Activated CD8-positive, alpha-beta memory T cell treated with anti-CD3 and anti-CD28 coated beads, Interleukin-2, amount 50 U/mL, for 48 hours (primary cell): Measurements from ENCODE around the gene VWA7.

ENCODE experiments used
- DNase-seq: peaks from one replicate; pipeline ENCODE4 v3.0.0-alpha.2; 2020

VWA7 gene

DNA sequence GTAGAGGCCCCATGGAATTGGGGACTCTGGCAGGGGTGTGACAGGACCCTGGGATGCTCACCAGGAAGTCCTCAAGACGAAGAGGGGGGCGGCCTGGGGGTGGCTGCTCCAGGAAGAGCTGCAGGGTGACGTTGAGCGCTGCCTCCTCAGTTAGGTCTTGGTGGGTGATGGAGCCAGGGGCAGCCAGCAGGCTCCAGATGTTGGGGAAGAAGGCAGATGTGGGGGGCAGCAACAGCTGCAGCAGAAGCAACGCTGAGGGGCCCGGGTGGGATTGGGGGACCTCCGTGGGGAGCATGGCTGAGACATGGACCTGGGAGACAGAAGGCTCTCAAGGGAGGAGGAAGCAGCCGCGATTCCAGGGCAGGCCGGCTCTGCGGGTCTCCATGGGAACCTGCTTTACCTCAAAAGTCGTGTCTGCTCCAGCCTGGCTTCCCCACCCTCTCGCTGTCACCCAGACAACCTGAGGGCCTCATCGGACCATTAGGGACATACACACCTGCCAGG lies 591 bp downstream of the VWA7 start:
- no peak for DNase-seq

- no peak for DNase-seq
These were observed 1.3 kb downstream of the VWA7 start for GRCh38 chr6:31775633-31776484.

DNA sequence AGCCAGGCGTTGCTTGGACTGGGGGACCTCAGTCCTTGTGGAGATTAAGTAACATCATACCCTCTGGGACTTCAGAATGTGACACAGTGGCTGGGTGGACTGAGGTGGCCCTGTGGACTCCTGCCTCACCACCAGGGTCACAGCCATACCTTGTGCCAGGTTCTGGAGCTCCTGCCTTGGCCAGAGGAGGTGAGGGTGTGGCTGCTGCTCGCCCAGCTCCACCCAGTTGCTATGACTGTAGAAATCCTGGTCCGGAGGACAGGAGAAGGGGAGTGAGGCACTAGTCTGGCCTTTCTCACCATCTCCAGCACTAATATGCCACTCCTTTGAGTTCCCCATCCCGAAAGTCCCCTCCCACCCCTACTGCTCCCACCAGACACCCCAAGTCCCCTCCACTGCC lies 1.9 kb downstream of the VWA7 start:
- DNase-seq, result no peak

GRCh38 chr6:31771992-31772358 lies 5.2 kb downstream of the VWA7 start:
- DNase-seq, result no peak

DNA sequence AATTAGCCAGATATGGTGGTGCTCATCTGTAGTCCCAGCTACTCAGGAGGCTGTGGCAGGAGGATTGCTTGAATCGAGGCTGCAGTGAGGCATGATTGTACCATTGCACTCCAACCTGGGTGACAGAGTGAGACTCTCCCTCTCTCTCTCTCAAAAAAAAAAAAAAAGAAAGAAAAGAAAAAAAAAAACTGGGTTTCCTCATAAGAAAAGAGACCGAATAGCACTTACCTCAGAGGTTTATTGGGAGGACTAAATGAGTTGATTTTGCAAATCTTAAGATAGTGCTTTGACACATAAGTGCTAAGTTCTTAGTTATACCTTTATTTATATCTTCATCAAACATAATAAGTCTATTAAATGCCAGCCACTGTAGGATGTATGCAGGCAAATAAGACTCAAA lies 6.3 kb downstream of the VWA7 start:
- no peak for DNase-seq

- DNase-seq, result peak; percentile 93
These were observed 7.3 kb downstream of the VWA7 start for GRCh38 chr6:31769684-31770371.

DNA sequence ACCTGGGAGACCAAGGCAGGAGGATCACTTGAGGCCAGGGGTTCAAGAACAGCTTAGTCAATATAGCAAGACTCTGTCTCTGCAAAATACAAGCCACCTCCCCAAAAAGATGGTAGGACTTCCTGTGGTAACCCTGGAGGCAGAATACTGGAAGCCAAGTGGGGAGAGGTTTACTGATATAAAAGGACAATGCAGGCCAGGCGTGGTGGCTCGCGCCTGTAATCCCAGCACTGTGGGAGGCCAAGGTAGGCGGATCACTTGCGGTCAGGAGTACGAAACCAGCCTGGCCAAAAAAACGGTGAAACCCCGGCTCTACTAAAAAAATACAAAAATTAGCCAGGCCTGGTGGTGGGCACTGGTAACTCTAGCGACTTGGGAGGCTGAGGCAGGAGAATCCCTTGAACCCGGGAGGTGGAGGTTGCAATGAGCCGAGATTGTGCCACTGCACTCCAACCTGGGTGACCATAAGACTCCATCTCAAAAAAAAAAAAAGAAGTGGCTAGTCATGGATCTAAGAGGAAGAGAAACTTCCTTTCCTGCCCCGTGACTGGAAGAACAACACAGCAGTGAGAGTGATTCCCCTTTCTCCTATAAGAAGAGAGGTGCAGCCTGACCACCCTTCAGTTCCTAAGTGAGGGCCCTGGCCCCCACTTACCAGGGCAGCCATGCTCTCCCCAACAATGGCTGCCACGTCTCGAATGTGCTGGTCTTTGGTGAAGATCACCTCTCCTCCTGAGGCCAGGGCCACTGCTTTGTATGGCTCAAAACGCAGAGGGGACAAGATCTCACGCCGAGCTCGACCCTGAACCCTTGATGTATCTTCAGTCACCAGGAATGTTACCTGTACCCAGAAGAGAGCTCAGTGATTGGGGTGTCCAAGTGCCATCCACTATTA lies 8.5 kb downstream of the VWA7 start:
- no peak for DNase-seq

- no peak for DNase-seq
These were observed 10.0 kb downstream of the VWA7 start for GRCh38 chr6:31767096-31767645.

- DNase-seq, result no peak
These were observed 11.0 kb downstream of the VWA7 start for GRCh38 chr6:31765910-31766794.

GRCh38 chr6:31765559-31765909 lies 11.6 kb downstream of the VWA7 start:
- DNase-seq, result no peak

- no peak for DNase-seq
These were observed 12.9 kb downstream of the VWA7 start for GRCh38 chr6:31764198-31764597.

DNA sequence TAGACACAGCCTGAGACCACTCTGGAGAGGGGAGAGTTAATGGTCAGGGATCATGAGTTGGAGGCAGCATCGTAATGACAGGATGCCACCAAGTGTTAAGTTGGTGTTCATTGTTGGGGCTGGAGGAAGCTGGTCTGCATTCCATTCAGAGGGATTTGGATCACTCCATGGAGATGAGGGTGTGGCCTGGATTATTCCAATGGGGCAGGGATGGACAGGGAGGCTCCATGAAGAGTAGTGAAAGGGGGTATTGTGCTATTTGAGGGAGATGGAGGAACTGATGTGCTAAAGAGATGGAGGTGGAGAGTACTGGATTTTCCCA lies 13.5 kb downstream of the VWA7 start:
- DNase-seq, result no peak

GRCh38 chr6:31762878-31763618 lies 14.1 kb downstream of the VWA7 start:
- DNase-seq, result no peak

DNA sequence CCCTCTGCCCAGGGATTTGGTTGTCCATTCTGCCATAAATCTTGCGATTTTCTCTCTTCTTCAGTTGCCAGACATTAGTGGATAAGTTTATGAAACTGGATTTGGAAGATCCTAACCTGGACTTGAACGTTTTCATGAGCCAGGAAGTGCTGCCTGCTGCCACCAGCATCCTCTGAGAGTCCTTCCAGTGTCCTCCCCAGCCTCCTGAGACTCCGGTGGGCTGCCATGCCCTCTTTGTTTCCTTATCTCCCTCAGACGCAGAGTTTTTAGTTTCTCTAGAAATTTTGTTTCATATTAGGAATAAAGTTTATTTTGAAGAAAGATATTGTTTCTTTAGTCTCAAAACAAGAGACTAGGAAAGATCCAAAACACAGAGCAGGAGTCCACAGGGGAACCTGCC lies 14.8 kb downstream of the VWA7 start, which contains the start of gene SAPCD1:
TSS of gene SAPCD1 (plus strand) at position 301 of the 400 bp plus-strand sequence. CDS start 399 bp downstream, outside the sequence.
- DNase-seq, result no peak

DNA sequence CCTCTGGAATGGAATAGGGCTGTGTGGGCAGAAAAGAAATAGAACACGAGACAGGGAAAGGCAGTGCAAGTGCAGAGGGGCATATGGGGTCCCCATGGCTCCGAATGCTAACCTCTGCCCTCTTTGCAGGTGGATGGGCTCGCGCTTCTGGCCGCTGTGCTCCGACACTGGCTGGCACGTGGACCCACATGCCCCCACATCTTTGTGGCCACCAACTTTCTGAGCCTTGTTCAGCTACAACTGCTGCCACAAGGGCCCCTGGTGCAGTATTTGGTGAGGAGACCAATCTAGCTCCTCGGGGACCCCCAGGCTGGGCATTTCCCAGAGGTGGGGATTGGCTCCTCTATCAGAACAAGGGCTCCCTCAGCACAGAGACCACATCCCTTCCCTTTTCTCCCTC lies 15.8 kb downstream of the VWA7 start:
- DNase-seq, result no peak

DNA sequence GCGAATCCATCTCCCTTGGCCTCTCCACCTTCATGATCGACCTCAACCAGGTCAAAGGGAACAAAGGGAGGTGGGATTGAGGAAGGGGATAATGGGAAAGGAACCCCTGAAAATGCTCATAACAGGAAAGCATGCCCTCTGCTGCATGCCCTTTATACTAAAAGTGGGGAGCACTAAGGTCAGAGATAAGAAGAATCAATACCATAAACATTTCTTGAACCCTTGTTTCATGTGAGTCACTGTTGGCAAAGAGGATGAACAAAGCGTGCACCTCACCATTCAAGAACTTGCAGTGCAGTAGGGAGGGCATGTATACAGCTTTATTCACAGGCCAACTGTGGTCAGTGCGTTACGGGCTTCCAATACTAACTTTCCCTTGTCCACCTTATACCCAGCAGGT lies 16.3 kb downstream of the VWA7 start:
- DNase-seq, result no peak

GRCh38 chr6:31758281-31758680 lies 18.8 kb downstream of the VWA7 start:
- DNase-seq, result no peak

DNA sequence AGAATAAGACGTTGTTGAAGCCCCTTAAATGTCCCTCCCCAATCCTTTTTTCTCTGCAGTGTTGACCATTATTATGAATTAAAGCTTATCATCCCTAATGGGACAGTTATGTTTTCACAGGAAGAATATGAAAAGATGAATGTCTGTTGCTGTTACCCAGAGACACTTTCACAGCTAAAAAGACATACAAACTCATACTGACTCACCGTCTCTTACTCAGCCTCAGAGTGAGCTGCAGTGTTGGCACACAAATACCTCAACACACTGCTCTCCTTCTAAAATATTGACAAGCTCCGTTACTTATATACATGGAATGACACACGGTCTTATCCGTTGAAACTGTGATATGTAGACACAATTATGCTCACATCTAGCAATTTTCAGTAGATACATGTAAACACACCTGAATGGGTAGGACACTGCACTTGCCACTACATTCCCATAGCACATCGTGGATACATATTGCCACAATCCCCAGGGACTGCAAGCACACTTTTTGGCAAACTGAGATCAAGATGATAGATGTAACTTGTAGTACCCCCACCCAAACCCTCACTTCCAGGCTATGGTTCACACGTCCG lies 24.3 kb downstream of the VWA7 start:
- DNase-seq, result no peak

DNA sequence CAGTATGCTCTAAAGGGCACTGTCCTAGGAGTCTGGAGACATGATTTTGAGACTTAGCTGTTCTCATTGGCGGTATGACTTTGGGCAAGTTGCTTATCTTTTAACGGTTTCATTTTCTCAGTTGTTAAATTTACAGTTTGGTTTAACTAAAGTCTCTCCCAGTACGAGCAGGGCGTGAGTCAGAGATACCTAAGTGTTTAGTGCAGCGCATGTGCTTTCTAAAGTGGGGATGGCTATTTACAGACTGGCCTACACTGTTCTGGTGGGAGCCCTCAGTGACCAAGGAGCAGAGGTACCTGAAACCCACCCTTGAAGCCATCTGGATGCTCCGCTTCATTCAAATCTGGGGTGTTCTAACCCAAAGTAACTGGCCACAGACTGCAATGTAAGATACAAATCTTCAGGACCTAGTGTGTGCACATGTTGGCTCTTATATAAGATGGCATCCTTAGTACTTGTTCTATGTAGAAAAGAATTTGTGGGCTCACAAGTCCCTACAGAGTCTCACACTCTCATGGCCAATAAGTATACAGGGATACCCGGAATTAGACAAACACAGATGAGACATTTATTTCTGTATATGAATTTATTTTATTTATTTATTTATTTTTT lies 26.6 kb downstream of the VWA7 start:
- DNase-seq, result no peak

- no peak for DNase-seq
These were observed 27.7 kb downstream of the VWA7 start for GRCh38 chr6:31749301-31750036.
